NCI-H128 (cell line): ENCODE measurements around the gene AGBL3.
"Not testable (repeated sequence)": the region's sequence is repeated elsewhere in the genome, so short reads cannot be mapped to it uniquely, and the experiment has no call there.

Experiments used
- DNase-seq: peaks from one replicate; lab custom pipeline; 2025; ENCODE audit not compliant: unreplicated experiment; lab: John Stamatoyannopoulos, UW

Gene AGBL3

GRCh38 chr7:134963036-134963435, 23.3 kb upstream of the AGBL3 start:
- DNase-seq: no peak

- DNase-seq: no peak
These were observed 19.6 kb upstream of the AGBL3 start for GRCh38 chr7:134966691-134967090.

GRCh38 chr7:134968110-134968509, 18.2 kb upstream of the AGBL3 start:
- DNase-seq: no peak

- not testable (repeated sequence) for DNase-seq
These were observed 4.7 kb upstream of the AGBL3 start for GRCh38 chr7:134981645-134982044.

- DNase-seq: no peak
These were observed 380 bp upstream of the AGBL3 start for GRCh38 chr7:134985894-134986362.

- no peak for DNase-seq
These were observed 1.9 kb downstream of the AGBL3 start for GRCh38 chr7:134988161-134988560.

- DNase-seq: no peak
These were observed 5.4 kb downstream of the AGBL3 start for GRCh38 chr7:134991469-134992339.

- DNase-seq: no peak
These were observed 6.4 kb downstream of the AGBL3 start for GRCh38 chr7:134992626-134993179.

GRCh38 chr7:134993877-134994456, 7.7 kb downstream of the AGBL3 start:
- no peak for DNase-seq

GRCh38 chr7:134995239-134996096, 9.2 kb downstream of the AGBL3 start:
- DNase-seq: no peak

- no peak for DNase-seq
These were observed 9.8 kb downstream of the AGBL3 start for GRCh38 chr7:134996097-134996550.

- no peak for DNase-seq
These were observed 11.0 kb downstream of the AGBL3 start for GRCh38 chr7:134997214-134997885.

GRCh38 chr7:134999136-134999535, 12.8 kb downstream of the AGBL3 start:
- DNase-seq: no peak

GRCh38 chr7:135001390-135002165, 15.3 kb downstream of the AGBL3 start:
- no peak for DNase-seq

GRCh38 chr7:135012229-135012628, 25.9 kb downstream of the AGBL3 start:
- no peak for DNase-seq

- no peak for DNase-seq
These were observed 37.3 kb downstream of the AGBL3 start for GRCh38 chr7:135023622-135024021.

- DNase-seq: no peak
These were observed 48.9 kb downstream of the AGBL3 start for GRCh38 chr7:135035252-135035651.

GRCh38 chr7:135067017-135067416, 80.7 kb downstream of the AGBL3 start:
- DNase-seq: not testable (repeated sequence)

- no peak for DNase-seq
These were observed 87.8 kb downstream of the AGBL3 start for GRCh38 chr7:135074096-135074495.

GRCh38 chr7:135074531-135074930, 88.2 kb downstream of the AGBL3 start:
- no peak for DNase-seq
